ENCODE data around the gene KRT37. TPM values are rescaled to one million over a fixed set of nuclear protein-coding genes. Genes with fewer than 3 reads are reported as not detected.

KRT37 gene
- total RNA-seq, 1 experiment from 2014 or later = not detected

DNA sequence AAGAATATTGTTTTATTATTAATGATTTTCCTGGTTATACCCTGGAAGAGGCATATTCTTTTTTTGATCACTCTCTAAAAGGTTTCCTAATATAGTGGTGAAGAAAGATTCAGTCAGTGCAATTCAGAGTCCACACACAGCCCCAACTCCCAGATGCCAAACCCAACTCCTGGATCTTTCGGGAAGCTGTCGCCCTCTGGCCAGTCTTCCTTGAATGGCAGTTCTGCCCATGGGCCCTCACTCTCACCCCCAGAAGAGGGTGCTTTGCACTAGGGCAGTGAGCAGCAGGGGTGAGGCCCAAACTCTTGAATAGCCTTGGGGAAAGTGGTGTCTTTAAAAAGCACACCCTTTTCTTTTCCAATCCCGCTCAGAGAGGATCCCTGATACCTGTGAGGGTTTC is 31.8 kb upstream of the KRT37 start:
- no peak overlapping the region for H3K4me3 Mint-ChIP-seq

More for the DNA sequence above, 31.8 kb upstream of the KRT37 start:
- TF ChIP-seq, protein P1, sequence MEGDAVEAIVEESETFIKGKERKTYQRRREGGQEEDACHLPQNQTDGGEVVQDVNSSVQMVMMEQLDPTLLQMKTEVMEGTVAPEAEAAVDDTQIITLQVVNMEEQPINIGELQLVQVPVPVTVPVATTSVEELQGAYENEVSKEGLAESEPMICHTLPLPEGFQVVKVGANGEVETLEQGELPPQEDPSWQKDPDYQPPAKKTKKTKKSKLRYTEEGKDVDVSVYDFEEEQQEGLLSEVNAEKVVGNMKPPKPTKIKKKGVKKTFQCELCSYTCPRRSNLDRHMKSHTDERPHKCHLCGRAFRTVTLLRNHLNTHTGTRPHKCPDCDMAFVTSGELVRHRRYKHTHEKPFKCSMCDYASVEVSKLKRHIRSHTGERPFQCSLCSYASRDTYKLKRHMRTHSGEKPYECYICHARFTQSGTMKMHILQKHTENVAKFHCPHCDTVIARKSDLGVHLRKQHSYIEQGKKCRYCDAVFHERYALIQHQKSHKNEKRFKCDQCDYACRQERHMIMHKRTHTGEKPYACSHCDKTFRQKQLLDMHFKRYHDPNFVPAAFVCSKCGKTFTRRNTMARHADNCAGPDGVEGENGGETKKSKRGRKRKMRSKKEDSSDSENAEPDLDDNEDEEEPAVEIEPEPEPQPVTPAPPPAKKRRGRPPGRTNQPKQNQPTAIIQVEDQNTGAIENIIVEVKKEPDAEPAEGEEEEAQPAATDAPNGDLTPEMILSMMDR (conservative IDR thresholded peaks at IDR 0.05) = peak; percentile 60
- Histone ChIP-seq H3K4me2 (ENCODE audit: insufficient read depth, insufficient read length, low read length) (no peak overlapping the region), H3K23ac (ENCODE audit: insufficient read length, low read depth, low read length) (no peak overlapping the region), H2AK5ac (ENCODE audit: insufficient read length, low read length) (no peak overlapping the region), H4K5ac (ENCODE audit: insufficient read length, low read depth, low read length) (no peak overlapping the region), H2AFZ (ENCODE audit: low read length) (no peak overlapping the region), H2BK5ac (ENCODE audit: insufficient read length, low read length) (no peak overlapping the region), H2BK120ac (ENCODE audit: low read depth, low read length, poor library complexity, severe bottlenecking) (no peak overlapping the region), H2BK20ac (ENCODE audit: low read depth, low read length, poor library complexity, severe bottlenecking) (no peak overlapping the region), H3K9me3 (ENCODE audit: control insufficient read depth, low read depth, low read length) (peaks cover 12% of the 10 kb centered on the region), H2BK12ac (ENCODE audit: insufficient read length, low read depth, low read length) (no peak overlapping the region), H3K79me1 (ENCODE audit: insufficient read depth, low read depth, low read length, poor library complexity, severe bottlenecking) (no peaks in the 10 kb centered on the region), H3K56ac (ENCODE audit: insufficient read length, low read depth, low read length) (no peak overlapping the region), H3K9ac (ENCODE audit: extremely low read depth, insufficient read length, low read length) (no peak overlapping the region), H3K14ac (ENCODE audit: insufficient read depth, low read length) (no peak overlapping the region), H3K27me3 (ENCODE audit: insufficient read depth, low read length) (no peaks in the 10 kb centered on the region), H3K4ac (ENCODE audit: low read depth, low read length) (no peak overlapping the region), H4K91ac (ENCODE audit: insufficient read length, low read depth, low read length) (no peak overlapping the region), H3K18ac (ENCODE audit: insufficient read length, low read depth, low read length) (no peak overlapping the region), H3K4me1 (ENCODE audit: insufficient read depth, low read length) (no peaks in the 10 kb centered on the region), H3K79me2 (ENCODE audit: insufficient read depth, low read length) (no peaks in the 10 kb centered on the region), H4K20me1 (ENCODE audit: control insufficient read depth, insufficient read depth, insufficient read length) (no peaks in the 10 kb centered on the region), H3T11ph (ENCODE audit: low read length) (no peak overlapping the region), H3K23me2 (ENCODE audit: insufficient read length, low read depth, low read length, poor library complexity, severe bottlenecking) (no peaks in the 10 kb centered on the region), H4K8ac (replicated peaks; ENCODE audit: insufficient read length, low read depth, low read length) (no peak overlapping the region), H2BK15ac (ENCODE audit: low read depth, low read length) (no peak overlapping the region), H3K27ac (ENCODE audit: insufficient read length, low read depth, low read length) (no peak overlapping the region)
- whole genome bisulfite sequencing (ENCODE audit: extremely low coverage, insufficient read length, low lambda C conversion rate) = no CpG with 5 or more reads among the region's 3 CpGs
- Mint-ChIP-seq H3K4me1 (no peaks in the 10 kb centered on the region), H3K36me3 (ENCODE audit: insufficient read depth in 1 of 3, low read depth in 3 of 3) (no peaks in the 10 kb centered on the region; a peak in 4 of 7 replicates), H3K9me3 (peaks cover under 1 to 10% of the 10 kb centered on the region in 2 experiments), H3K27ac (no peak overlapping the region), H3K27me3 (ENCODE audit: low read depth) (peaks cover 13% of the 10 kb centered on the region)
- peak; percentile 61 for DNase-seq
